Esophagus muscularis mucosa (tissue), 3 donors: ENCODE results near the gene MYH1.

Source experiments
- POLR2A ChIP-seq: fragments of 450-650 bp; IDR thresholded peaks from one replicate; pipeline ENCODE4 v1.6.1; 2017; ENCODE audit warnings: antibody characterized with exemption, moderate library complexity, mild to moderate bottlenecking, low read depth
- POLR2AphosphoS5 ChIP-seq, 2 donors: sonication (generic); formaldehyde crosslinking; IDR thresholded peaks; one replicate each; pipeline ENCODE4 v1.6.1; 2017; ENCODE audit warnings: antibody characterized with exemption in 2 of 2
- TF ChIP-seq, protein P1 (sequence below), 3 experiments: fragments of 200-600 bp in 2 of 3; fragments of 450-650 bp in 1 of 3; sonication (generic) in 2 of 3; IDR thresholded peaks; one replicate each; pipeline ENCODE4 v1.5.1; 2017 to 2019; ENCODE audit warnings: antibody characterized with exemption in 3 of 3, mild to moderate bottlenecking in 2 of 3, moderate library complexity in 1 of 3

DNA sequence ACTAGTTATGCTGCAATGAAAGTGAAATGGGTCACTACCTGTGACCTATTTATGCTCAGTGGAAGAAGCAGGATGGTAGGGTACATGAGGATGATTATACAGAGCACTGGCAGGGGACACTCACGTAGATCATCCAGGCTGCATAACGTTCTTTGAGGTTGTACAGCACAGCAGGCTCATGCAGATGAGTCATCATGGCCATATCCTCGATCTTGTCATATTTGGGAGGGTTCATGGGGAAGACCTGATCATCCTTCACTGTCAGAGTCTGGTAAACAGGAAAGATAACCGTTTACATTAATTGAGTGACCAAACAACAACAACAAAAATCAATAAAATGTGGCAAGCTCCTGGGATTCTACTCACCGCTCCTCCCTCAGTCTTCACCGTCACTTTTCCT is 29.0 kb upstream of the MYH1 start:
- TF ChIP-seq, protein P1, sequence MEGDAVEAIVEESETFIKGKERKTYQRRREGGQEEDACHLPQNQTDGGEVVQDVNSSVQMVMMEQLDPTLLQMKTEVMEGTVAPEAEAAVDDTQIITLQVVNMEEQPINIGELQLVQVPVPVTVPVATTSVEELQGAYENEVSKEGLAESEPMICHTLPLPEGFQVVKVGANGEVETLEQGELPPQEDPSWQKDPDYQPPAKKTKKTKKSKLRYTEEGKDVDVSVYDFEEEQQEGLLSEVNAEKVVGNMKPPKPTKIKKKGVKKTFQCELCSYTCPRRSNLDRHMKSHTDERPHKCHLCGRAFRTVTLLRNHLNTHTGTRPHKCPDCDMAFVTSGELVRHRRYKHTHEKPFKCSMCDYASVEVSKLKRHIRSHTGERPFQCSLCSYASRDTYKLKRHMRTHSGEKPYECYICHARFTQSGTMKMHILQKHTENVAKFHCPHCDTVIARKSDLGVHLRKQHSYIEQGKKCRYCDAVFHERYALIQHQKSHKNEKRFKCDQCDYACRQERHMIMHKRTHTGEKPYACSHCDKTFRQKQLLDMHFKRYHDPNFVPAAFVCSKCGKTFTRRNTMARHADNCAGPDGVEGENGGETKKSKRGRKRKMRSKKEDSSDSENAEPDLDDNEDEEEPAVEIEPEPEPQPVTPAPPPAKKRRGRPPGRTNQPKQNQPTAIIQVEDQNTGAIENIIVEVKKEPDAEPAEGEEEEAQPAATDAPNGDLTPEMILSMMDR (IDR thresholded peaks at IDR 0.05) = no peak
- TF ChIP-seq POLR2A (no peak), POLR2AphosphoS5 (IDR thresholded peaks at IDR 0.05) (no peak)
